Endothelial cell of umbilical vein (primary cell): ENCODE results near the gene ATXN3L. TPM values are rescaled to one million over a fixed set of nuclear protein-coding genes. Genes with fewer than 3 reads are reported as not detected.

Experiments
- BruUV-seq: library from RNA; stranded (reverse); fragments of 400-500 nt; replicated peaks from 2 replicates; lab custom pipeline; 2021; lab: Mats Ljungman, UMichigan
- CTCF ChIA-PET: fragments of 300-600, 350-600 bp; sonication (Branson Sonifier 250); formaldehyde crosslinking; loops from one replicate; lab custom pipeline; 2021; ENCODE audit warnings: antibody characterized with exemption, inconsistent platforms; lab: Charles Lee
- POLR2A ChIA-PET: fragments of 300-600, 350-600 bp; sonication (Branson Sonifier 250); formaldehyde crosslinking; loops from one replicate; lab custom pipeline; 2021; ENCODE audit warnings: antibody characterized with exemption, inconsistent platforms; lab: Charles Lee
- DNase-seq: peaks from one replicate; pipeline ENCODE4 v3.0.0-alpha.2; 2011; ENCODE audit warnings: low read depth, low spot score
- FAIRE-seq: peaks from 2 replicates; lab custom pipeline; 2011; peaks lifted over from hg19 to GRCh38; lab: Jason Lieb, UNC
- H2AFZ ChIP-seq: 2 replicates; pipeline ENCODE4 v1.6.0; 2012; ENCODE audit warnings: low read depth, low read length, control low read depth, inconsistent platforms
- H3K27ac ChIP-seq: 2 replicates; pipeline ENCODE4 v1.5.1; 2011; ENCODE audit warnings: low read depth, mild to moderate bottlenecking, control low read depth, low read length, moderate library complexity; ENCODE audit not compliant: insufficient read depth
- H3K27me3 ChIP-seq, 2 experiments: 2 replicates each; pipeline versions ENCODE4 v1.6.0 to v1.6.1; 2011; ENCODE audit warnings: low read length in 2 of 2, mixed read lengths in 1 of 2; ENCODE audit not compliant: control insufficient read depth in 2 of 2, insufficient read depth in 2 of 2
- H3K36me3 ChIP-seq, 2 experiments: 2 replicates in 1 of 2; 3 replicates in 1 of 2; pipeline ENCODE4 v1.5.1; 2011; ENCODE audit warnings: low read length in 2 of 2, mild to moderate bottlenecking in 1 of 2, moderate library complexity in 1 of 2; ENCODE audit not compliant: control insufficient read depth in 2 of 2, insufficient read depth in 2 of 2; ENCODE audit errors: extremely low read depth in 1 of 2
- H3K4me1 ChIP-seq: 3 replicates; pipeline ENCODE4 v1.5.1; 2011; ENCODE audit warnings: mild to moderate bottlenecking, low read length; ENCODE audit not compliant: control insufficient read depth, insufficient read depth; ENCODE audit errors: extremely low read depth
- H3K4me2 ChIP-seq: 2 replicates; pipeline ENCODE4 v1.6.1; 2011; ENCODE audit warnings: low read length, control low read depth, mixed read lengths; ENCODE audit not compliant: insufficient read depth
- H3K4me3 ChIP-seq, 3 experiments: fragments of 200-600 bp in 1 of 3; sonication (generic), shearing (Covaris generic) in 1 of 3; replicated peaks in 1 of 3; 2 replicates each; pipeline ENCODE4 v1.5.1; 2011 to 2016; ENCODE audit warnings: control low read depth in 3 of 3, low read length in 3 of 3, mild to moderate bottlenecking in 2 of 3, inconsistent platforms in 1 of 3, low read depth in 1 of 3, moderate library complexity in 1 of 3; ENCODE audit not compliant: insufficient read depth in 1 of 3
- H3K79me2 ChIP-seq: 2 replicates; pipeline ENCODE4 v1.6.0; 2012; ENCODE audit warnings: low read length, inconsistent platforms; ENCODE audit not compliant: control insufficient read depth, insufficient read depth
- H3K9ac ChIP-seq: replicated peaks from 2 replicates; pipeline ENCODE3; 2011; ENCODE audit warnings: low read length, control low read depth; ENCODE audit not compliant: insufficient read depth; ENCODE audit errors: extremely low read depth
- H3K9me1 ChIP-seq: replicated peaks from 3 replicates; pipeline ENCODE4 v1.6.0; 2011; ENCODE audit warnings: mild to moderate bottlenecking, low read length; ENCODE audit not compliant: control insufficient read depth, insufficient read depth; ENCODE audit errors: extremely low read depth
- H3K9me3 ChIP-seq: replicated peaks from 2 replicates; pipeline ENCODE4 v1.5.1; 2012; ENCODE audit warnings: low read length, inconsistent platforms; ENCODE audit not compliant: control insufficient read depth, insufficient read depth
- H4K20me1 ChIP-seq: replicated peaks from 2 replicates; pipeline ENCODE3; 2011; ENCODE audit warnings: mild to moderate bottlenecking, low read length; ENCODE audit not compliant: control insufficient read depth, insufficient read depth; ENCODE audit errors: extremely low read depth
- EZH2 ChIP-seq: IDR thresholded peaks from 2 replicates; pipeline ENCODE4 v1.6.1; 2012; ENCODE audit warnings: borderline replicate concordance, low read depth, mild to moderate bottlenecking, moderate library complexity, low read length, inconsistent platforms; ENCODE audit not compliant: severe bottlenecking
- FOS ChIP-seq: IDR thresholded peaks from 2 replicates; pipeline ENCODE4 v1.6.1; 2011; ENCODE audit warnings: mild to moderate bottlenecking, low read length, moderate library complexity, borderline replicate concordance; ENCODE audit not compliant: insufficient read depth
- GATA2 ChIP-seq: IDR thresholded peaks from 2 replicates; pipeline ENCODE4 v1.7.0; 2011; ENCODE audit warnings: low read depth, mild to moderate bottlenecking, moderate library complexity, mixed read lengths, low read length; ENCODE audit not compliant: insufficient read length, insufficient read depth
- JUN ChIP-seq: IDR thresholded peaks from 2 replicates; pipeline ENCODE4 v1.6.1; 2011; ENCODE audit warnings: borderline replicate concordance, low read depth; ENCODE audit not compliant: insufficient read length, insufficient read depth
- MYC ChIP-seq: IDR thresholded peaks from one replicate; pipeline ENCODE4 v1.6.1; 2011; ENCODE audit warnings: mild to moderate bottlenecking, low read depth, low read length
- POLR2A ChIP-seq: IDR thresholded peaks from 2 replicates; pipeline ENCODE4 v1.6.1; 2012; ENCODE audit warnings: low read depth, mild to moderate bottlenecking, control low read depth, low read length
- POLR2AphosphoS5 ChIP-seq: IDR thresholded peaks from 2 replicates; pipeline ENCODE4 v1.6.1; 2012; ENCODE audit warnings: low read depth, mild to moderate bottlenecking, control low read depth, low read length, moderate library complexity; ENCODE audit not compliant: insufficient read depth
- dilution Hi-C: fragments of 300-500 bp; cut with MboI; formaldehyde crosslinking; loops from one replicate; pipeline ENCODE4 v1.15.0; 2019; ENCODE audit warnings: low sequenced_read_pairs; ENCODE audit not compliant: extremely low pct_ligation_motif_present
- intact Hi-C: fragments of 100-400 bp; cut with micrococcal nuclease; formaldehyde crosslinking; loops from one replicate; pipeline ENCODE4 v1.10.0; 2022
- polyA plus RNA-seq, 4 experiments: library from polyadenylated mRNA; depleted of rRNA in 3 of 4; stranded (reverse) in 3 of 4; unstranded in 1 of 4; fragments of >200 nt; gene quantifications; 2 replicates each; pipeline versions ENCODE4 v1.2.1 to v1.2.3, GENCODE V29; 2011 to 2012; ENCODE audit warnings: missing spikeins in 1 of 4
- total RNA-seq: library from RNA; stranded (reverse); gene quantifications from 2 replicates; pipeline ENCODE4 v1.2.3, GENCODE V29; 2021
- TF ChIP-seq, protein P1 (sequence below): IDR thresholded peaks from 2 replicates; pipeline ENCODE4 v1.6.1; 2011; ENCODE audit not compliant: insufficient read depth, insufficient read length
- TF ChIP-seq, protein P2 (sequence below), 2 donors: IDR thresholded peaks; 1 replicate in 1 of 2; 2 replicates in 1 of 2; pipeline ENCODE4 v1.5.1; 2011; ENCODE audit warnings: low read length in 2 of 2, mild to moderate bottlenecking in 2 of 2, moderate library complexity in 2 of 2, control low read depth in 1 of 2, inconsistent platforms in 1 of 2, low read depth in 1 of 2; ENCODE audit not compliant: insufficient read depth in 1 of 2; ENCODE audit errors: extremely low read depth in 1 of 2

The ATXN3L gene
- total and polyA plus RNA-seq, 2 donors (not counting 3 experiments of a cell fraction or from before 2014, with no cell fraction given): not detected

DNA sequence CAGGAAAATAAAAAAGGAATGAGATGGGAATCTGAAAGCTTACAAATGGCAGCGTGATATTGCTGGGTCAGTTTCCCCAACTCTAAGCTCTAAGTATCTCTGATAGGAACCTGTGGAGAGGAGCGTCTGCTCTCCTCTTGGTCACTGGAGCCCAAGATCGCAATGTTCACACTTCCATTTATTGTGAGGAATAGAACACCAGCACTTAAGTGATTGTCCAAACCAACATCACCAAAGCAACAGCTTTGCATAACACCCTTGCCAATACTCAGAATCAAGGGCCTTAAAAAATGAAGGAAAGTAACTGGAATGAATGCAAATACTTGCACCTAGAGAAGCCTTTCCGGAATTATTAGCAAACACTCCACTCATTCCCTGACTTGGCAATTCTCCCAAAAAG, 46.8 kb upstream of the ATXN3L start:
- Histone ChIP-seq H3K4me3 (no peak overlapping the region), H4K20me1 (no peaks in the 10 kb centered on the region), H3K79me2 (no peaks in the 10 kb centered on the region), H2AFZ (no peak overlapping the region), H3K36me3 (no peaks in the 10 kb centered on the region), H3K9me1 (no peaks in the 10 kb centered on the region), H3K27me3 (no peaks in the 10 kb centered on the region), H3K9ac (no peak overlapping the region), H3K4me2 (no peak overlapping the region), H3K9me3 (no peaks in the 10 kb centered on the region), H3K27ac (no peak overlapping the region), H3K4me1 (no peaks in the 10 kb centered on the region)
- FAIRE-seq: no peak
- no peak for DNase-seq
- no TSS peak for BruUV-seq
- POLR2A ChIA-PET: no interaction called here
- dilution Hi-C loops (no loop called here), intact Hi-C loops (no loop called here)
- CTCF ChIA-PET: no interaction called here
- TF ChIP-seq, protein P1, sequence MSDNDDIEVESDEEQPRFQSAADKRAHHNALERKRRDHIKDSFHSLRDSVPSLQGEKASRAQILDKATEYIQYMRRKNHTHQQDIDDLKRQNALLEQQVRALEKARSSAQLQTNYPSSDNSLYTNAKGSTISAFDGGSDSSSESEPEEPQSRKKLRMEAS: no peak
- TF ChIP-seq, protein P2, sequence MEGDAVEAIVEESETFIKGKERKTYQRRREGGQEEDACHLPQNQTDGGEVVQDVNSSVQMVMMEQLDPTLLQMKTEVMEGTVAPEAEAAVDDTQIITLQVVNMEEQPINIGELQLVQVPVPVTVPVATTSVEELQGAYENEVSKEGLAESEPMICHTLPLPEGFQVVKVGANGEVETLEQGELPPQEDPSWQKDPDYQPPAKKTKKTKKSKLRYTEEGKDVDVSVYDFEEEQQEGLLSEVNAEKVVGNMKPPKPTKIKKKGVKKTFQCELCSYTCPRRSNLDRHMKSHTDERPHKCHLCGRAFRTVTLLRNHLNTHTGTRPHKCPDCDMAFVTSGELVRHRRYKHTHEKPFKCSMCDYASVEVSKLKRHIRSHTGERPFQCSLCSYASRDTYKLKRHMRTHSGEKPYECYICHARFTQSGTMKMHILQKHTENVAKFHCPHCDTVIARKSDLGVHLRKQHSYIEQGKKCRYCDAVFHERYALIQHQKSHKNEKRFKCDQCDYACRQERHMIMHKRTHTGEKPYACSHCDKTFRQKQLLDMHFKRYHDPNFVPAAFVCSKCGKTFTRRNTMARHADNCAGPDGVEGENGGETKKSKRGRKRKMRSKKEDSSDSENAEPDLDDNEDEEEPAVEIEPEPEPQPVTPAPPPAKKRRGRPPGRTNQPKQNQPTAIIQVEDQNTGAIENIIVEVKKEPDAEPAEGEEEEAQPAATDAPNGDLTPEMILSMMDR (IDR thresholded peaks at IDR 0.05; ENCODE audit: extremely low read depth in 1 of 2, insufficient read depth in 1 of 2, low read depth in 1 of 2, low read length in 2 of 2): no peak
- TF ChIP-seq FOS (no peak), MYC (no peak), JUN (no peak), GATA2 (no peak)

DNA sequence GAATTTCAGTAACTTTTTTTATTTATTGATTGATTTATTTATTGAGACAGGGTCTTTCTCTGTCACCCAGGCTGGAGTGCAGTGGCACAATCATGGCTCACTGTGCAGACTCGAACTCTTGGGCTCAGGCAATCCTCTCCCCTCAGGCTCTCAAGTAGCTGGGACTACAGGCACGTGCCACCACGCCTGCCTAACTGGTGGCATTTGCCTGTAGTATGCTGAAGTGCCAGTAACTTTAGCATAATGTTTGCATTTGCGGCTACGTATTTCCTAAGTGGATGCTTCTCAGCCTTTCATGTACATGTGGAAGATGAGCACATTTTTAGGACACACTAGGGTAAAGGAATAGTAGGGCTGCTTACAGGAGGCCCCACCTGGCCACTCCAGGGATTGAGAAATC, 45.3 kb upstream of the ATXN3L start:
- TF ChIP-seq, protein P1: no peak
- TF ChIP-seq, protein P2 (IDR thresholded peaks at IDR 0.05; ENCODE audit: extremely low read depth in 1 of 2, insufficient read depth in 1 of 2, low read depth in 1 of 2, low read length in 2 of 2): no peak
- TF ChIP-seq EZH2 (no peak), FOS (no peak), GATA2 (no peak), MYC (no peak), POLR2AphosphoS5 (no peak), JUN (no peak), POLR2A (no peak)
- FAIRE-seq (no peak), DNase-seq (no peak)
- no peaks in the 10 kb centered on the region for H3K9me3 ChIP-seq
- H4K20me1 ChIP-seq: no peaks in the 10 kb centered on the region
- H2AFZ ChIP-seq: no peak overlapping the region
- dilution Hi-C loops (no loop called here), intact Hi-C loops (no loop called here)
- no TSS peak for BruUV-seq
- H3K4me2 ChIP-seq: no peak overlapping the region
- no peaks in the 10 kb centered on the region for H3K36me3 ChIP-seq
- no peaks in the 10 kb centered on the region for H3K27me3 ChIP-seq
- ChIA-PET POLR2A (no interaction called here), CTCF (no interaction called here)
- H3K9ac ChIP-seq: no peak overlapping the region
- no peak overlapping the region for H3K4me3 ChIP-seq
- H3K4me1 ChIP-seq: no peaks in the 10 kb centered on the region
- H3K27ac ChIP-seq: no peak overlapping the region
- H3K79me2 ChIP-seq: no peaks in the 10 kb centered on the region
- no peaks in the 10 kb centered on the region for H3K9me1 ChIP-seq
